ENCODE results near the gene C13orf46.
"Not testable (repeated sequence)": the region's sequence is repeated elsewhere in the genome, so short reads cannot be mapped to it uniquely, and the experiment has no call there.

DNA sequence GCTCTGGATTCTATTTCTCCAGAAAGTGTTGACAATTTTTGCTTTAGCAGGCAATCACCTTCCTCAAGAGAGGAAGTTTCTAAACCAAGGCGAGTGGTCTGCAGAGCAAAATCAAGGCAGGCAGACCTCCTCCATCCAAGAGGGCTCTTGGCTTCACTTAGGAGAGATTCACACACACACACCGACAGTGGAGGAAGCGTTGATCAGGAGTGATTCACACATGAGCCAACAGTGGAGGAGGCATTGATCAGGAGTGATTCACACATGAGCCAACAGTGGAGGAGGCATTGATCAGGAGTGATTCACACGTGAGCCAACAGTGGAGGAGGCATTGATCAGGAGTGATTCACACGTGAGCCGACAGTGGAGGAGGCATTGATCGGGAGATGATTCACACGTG is 60.5 kb downstream of the C13orf46 start:
- TF ChIP-seq POLR2A (IDR thresholded peaks at IDR 0.05; ENCODE audit: control extremely low read depth in 1 of 2, low read depth in 2 of 2, low read length in 2 of 2), result not testable (repeated sequence)
- TF ChIP-seq, protein P1, sequence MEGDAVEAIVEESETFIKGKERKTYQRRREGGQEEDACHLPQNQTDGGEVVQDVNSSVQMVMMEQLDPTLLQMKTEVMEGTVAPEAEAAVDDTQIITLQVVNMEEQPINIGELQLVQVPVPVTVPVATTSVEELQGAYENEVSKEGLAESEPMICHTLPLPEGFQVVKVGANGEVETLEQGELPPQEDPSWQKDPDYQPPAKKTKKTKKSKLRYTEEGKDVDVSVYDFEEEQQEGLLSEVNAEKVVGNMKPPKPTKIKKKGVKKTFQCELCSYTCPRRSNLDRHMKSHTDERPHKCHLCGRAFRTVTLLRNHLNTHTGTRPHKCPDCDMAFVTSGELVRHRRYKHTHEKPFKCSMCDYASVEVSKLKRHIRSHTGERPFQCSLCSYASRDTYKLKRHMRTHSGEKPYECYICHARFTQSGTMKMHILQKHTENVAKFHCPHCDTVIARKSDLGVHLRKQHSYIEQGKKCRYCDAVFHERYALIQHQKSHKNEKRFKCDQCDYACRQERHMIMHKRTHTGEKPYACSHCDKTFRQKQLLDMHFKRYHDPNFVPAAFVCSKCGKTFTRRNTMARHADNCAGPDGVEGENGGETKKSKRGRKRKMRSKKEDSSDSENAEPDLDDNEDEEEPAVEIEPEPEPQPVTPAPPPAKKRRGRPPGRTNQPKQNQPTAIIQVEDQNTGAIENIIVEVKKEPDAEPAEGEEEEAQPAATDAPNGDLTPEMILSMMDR (IDR thresholded peaks at IDR 0.05; ENCODE audit: control extremely low read depth in 1 of 3, insufficient read depth in 1 of 3, low read depth in 1 of 3, low read length in 3 of 3), result not testable (repeated sequence)
- TF ChIP-seq, protein P2, sequence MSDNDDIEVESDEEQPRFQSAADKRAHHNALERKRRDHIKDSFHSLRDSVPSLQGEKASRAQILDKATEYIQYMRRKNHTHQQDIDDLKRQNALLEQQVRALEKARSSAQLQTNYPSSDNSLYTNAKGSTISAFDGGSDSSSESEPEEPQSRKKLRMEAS (IDR thresholded peaks at IDR 0.05), result not testable (repeated sequence)

Data from H1 (cell line).